GM15510 (cell line): ENCODE results near the gene SPTBN1.

ENCODE experiments used
- POLR2A ChIP-seq: IDR thresholded peaks from 3 replicates; pipeline ENCODE4 v1.6.1; 2011; ENCODE audit warnings: borderline replicate concordance; ENCODE audit not compliant: insufficient read length; ENCODE audit errors: extremely low read depth

SPTBN1 gene

DNA sequence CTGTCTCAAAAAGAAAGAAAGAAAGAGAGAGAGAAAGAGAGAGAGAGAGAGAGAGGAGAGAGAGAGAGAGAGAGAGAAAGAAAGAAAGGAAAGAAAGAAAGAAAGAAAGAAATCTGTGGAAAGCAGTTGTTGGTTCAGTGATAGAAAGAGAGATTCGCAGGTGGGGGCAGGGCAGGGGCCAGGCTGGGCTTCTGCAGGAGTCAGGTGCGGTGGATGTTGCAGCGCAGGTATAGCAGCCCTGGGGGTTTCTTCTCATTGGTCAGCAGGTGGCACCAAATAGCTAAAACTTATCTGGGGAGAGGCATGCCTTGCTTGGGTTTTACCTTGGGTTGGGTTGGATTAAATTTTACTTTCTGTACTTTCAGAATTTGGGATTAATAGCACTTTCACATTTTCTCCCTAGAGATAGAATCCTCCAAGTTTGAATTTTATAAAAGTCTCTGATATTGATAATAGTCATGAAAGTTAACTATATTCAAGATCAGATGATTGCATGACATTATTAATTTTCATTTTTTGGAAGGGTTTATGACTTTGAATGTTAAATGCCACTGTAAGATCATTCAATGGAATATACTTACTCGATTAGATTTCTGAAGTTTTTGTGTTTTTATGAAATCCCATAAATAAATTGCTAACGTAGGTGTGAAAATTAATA is 66.6 kb downstream of the SPTBN1 start:
- TF ChIP-seq POLR2A: no peak

DNA sequence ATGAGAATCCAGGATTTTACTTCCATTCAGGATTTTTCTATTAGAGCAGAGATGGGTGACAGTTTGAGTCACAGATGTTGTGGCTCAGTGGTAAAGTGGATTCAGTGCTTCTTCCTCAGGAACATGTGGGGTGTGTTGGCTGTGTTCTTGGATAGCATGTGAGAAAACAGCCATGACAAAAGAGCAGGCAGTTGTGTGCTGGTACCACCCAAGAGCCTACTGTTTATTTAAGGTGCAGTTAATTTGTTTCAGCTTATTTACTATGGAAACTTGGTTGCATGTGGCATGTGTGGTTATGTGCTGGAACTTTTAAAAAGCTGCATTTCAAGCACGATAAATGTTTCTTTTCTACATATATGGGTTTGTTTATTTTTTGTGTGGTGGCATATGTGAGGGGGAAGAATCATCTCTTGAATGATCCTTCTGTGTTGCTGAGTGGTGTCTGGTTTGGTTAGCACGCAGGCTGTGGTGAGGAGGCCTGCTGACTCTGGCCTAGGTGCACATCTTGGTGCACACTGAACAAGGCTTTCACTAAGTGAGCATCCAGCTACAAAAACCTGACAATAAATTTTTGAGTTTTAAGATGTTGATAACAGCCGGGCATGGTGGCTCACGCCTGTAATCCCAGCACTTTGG is 67.3 kb downstream of the SPTBN1 start:
- TF ChIP-seq POLR2A: no peak

DNA sequence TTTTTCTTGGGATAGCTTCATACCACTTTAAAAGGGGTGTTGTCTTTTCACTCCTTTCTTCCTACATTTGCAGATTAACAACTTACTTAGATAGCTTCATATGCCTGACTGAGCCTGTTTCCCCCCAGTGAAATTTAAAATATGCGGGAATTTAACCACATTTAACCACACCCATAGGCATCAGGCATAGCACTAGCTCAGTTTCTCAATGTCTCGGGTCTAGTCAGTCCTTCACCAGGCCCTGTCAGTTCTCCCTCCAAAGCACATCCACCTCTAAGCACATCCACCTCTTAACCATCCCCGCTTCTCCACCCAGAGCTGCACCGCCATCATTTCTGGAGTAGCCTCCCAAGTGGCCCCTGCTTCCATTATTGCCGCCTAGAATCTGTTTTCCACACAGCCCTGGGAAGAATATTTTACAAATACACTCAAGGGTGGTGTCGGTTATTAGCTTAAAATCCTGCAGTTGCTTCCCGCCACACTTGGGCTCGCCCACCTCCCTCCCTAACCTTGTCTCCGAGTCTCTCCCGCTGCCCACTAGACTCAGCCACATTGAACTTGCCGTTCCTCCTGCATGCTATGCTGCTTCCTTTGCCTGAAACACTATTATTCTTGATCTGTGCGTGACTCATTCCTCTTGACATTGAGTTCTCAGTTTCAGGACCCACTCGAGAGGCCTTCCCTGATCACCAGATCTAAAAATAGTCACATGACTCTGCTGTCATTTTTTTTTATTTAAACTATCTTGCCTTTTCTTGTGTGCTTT is 68.3 kb downstream of the SPTBN1 start:
- no peak for TF ChIP-seq POLR2A

DNA sequence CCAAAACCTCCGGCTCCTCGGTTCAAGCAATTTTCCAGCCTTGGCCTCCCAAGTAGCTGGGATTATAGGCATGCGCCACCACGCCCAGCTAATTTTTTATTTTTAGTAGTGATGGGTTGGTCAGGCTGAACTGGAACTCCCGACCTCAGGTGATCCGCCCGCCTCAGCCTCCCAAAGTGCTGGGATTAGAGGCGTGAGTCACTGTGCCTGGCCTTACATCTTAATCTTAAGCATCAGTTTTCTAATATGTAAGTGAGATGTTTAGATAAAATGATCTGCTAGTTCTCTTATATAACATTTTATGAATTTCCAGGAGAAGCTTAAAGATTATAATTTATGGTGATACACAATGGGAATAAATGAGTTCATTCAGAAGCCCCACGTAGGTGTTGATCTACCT is 69.2 kb downstream of the SPTBN1 start:
- TF ChIP-seq POLR2A: no peak

- no peak for TF ChIP-seq POLR2A
Observed at GRCh38 chr2:54526226-54526879, 70.2 kb downstream of the SPTBN1 start.

GRCh38 chr2:54528311-54528955 is 72.3 kb downstream of the SPTBN1 start:
- no peak for TF ChIP-seq POLR2A

DNA sequence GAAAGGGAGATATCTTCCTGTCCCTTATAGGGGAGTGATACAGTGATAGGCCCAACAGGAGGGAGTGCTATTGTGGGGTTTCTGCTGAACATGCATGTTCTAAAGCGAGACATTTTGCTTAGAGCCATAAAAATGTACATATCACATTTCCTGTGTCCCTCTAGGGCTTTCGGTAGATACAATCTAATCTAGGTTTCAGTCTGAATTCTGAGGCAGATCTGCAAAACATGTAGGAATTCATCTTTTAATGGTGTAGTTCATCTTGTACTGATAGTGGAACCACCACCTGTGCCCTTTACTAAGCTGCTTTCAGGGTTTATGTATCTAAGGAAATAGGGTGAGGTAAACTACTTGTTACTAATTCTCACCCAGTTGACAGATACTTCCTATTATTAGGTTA is 73.8 kb downstream of the SPTBN1 start:
- no peak for TF ChIP-seq POLR2A

DNA sequence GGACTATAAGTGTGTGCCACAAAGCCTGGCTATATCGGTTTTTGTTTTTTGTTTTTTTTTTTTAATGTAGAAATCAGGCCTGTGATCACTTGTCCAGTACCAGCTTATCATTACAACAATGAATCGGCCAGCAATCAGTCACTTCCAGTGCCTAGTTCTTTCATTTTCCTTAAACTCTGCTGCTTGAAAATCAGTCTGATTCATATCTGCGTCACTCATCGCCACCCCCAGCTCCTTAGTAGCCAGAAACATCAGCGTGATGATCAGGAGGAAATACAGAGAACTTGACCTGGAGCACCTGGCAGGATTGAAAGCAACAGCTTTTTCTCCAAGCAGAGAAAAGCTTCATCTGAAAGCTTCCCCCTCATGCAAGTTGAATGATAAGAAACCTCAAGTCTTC is 75.4 kb downstream of the SPTBN1 start:
- no peak for TF ChIP-seq POLR2A

- TF ChIP-seq POLR2A: no peak
Observed at GRCh38 chr2:54534221-54534620, 78.1 kb downstream of the SPTBN1 start.

- TF ChIP-seq POLR2A: no peak
Observed at GRCh38 chr2:54534625-54535024, 78.5 kb downstream of the SPTBN1 start.

- TF ChIP-seq POLR2A: no peak
Observed at GRCh38 chr2:54535599-54536195, 79.6 kb downstream of the SPTBN1 start.

DNA sequence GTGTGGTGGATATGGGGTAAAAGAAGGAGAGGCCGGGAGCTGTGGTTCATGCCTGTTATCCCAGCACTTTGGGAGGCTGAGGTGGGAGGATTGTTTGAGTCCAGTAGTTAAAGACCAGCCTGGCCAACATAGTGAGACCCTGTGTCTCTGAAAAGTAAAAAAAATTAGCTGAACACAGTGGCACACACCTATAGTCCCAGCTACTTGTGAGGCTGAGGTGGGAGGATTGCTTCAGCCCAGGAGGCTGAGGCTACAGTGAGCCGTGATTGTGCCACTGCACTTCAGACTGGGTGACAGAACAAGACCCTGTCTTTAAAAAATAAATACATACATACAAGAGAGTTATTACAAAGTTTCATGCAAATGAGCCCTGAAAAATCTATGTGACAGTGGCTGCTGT is 80.6 kb downstream of the SPTBN1 start:
- TF ChIP-seq POLR2A: no peak

- TF ChIP-seq POLR2A: no peak
Observed at GRCh38 chr2:54538537-54538936, 82.4 kb downstream of the SPTBN1 start.

GRCh38 chr2:54539683-54540082 is 83.6 kb downstream of the SPTBN1 start:
- TF ChIP-seq POLR2A: no peak

GRCh38 chr2:54540194-54540593 is 84.1 kb downstream of the SPTBN1 start:
- TF ChIP-seq POLR2A: no peak

DNA sequence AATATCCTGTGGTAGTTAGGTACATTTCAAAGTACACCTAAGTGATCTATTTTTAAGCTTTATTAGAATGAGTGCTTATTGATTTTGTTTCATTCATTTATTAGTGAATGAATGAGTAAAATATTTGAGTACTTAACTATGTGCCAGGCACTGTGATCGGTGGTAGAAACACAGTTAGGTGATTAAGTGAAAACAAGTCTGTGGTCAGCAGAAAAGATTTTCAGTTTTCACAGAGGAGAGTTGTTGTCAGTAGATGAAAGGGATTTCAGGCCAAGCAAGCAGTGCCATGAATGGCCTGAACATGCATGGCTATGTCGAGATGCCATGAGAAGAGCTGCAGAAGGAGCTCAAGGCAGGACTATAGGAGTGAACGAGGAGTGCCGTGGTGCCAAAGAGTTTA is 85.9 kb downstream of the SPTBN1 start:
- no peak for TF ChIP-seq POLR2A
